ENCODE measurements around the gene PCDHB10.
"Not testable (repeated sequence)": the region's sequence is repeated elsewhere in the genome, so short reads cannot be mapped to it uniquely, and the experiment has no call there.

The PCDHB10 gene

GRCh38 chr5:141234109-141234667 lies 42.0 kb downstream of the PCDHB10 start:
- intact Hi-C loops (cut with DNase I) = no loop called here
- DNase-seq = no peak

GRCh38 chr5:141235922-141236321 lies 43.8 kb downstream of the PCDHB10 start:
- intact Hi-C loops (cut with DNase I) = not testable (repeated sequence)
- peak in 1 of 10 donors; percentile 67 for DNase-seq

GRCh38 chr5:141236516-141237313 lies 44.6 kb downstream of the PCDHB10 start:
- intact Hi-C loops (cut with DNase I) = no loop called here
- peak in 1 of 10 donors; percentile 73 for DNase-seq

- intact Hi-C loops (cut with DNase I) = no loop called here
- peak in 1 of 10 donors; percentile 66 for DNase-seq
Measured at GRCh38 chr5:141241496-141241895, 49.3 kb downstream of the PCDHB10 start.
